Thyroid gland (tissue), 4 donors: ENCODE measurements around the gene PRRT4. TPM values are rescaled to one million over a fixed set of nuclear protein-coding genes. Genes with fewer than 3 reads are reported as not detected.
A peak's percentile ranks its signal among the peaks of the same experiment; 100 is the strongest.

ENCODE experiments used
- DNase-seq, 2 donors: peaks; one replicate each; pipeline ENCODE4 v3.0.0-alpha.2; 2019
- H3K27ac ChIP-seq, 3 donors: fragments of 200-600 bp; sonication (generic); 1 replicate in 2 of 3; 2 replicates in 1 of 3; pipeline ENCODE4 v1.5.1; 2016 to 2019; ENCODE audit warnings: mild to moderate bottlenecking in 1 of 3, moderate library complexity in 1 of 3
- H3K27me3 ChIP-seq: fragments of 200-600 bp; sonication (generic); one replicate; pipeline ENCODE4 v1.5.1; 2019
- H3K36me3 ChIP-seq, 2 donors: fragments of 200-600 bp; sonication (generic); one replicate each; pipeline ENCODE4 v1.5.1; 2016 to 2019
- H3K4me1 ChIP-seq, 2 donors: fragments of 200-600 bp; sonication (generic); one replicate each; pipeline ENCODE4 v1.5.1; 2017 to 2019
- H3K4me3 ChIP-seq, 3 donors: fragments of 200-600 bp; sonication (generic); replicated peaks in 1 of 3; 1 replicate in 2 of 3; 2 replicates in 1 of 3; pipeline ENCODE4 v1.5.1; 2016; ENCODE audit warnings: mild to moderate bottlenecking in 1 of 3
- H3K9me3 ChIP-seq: fragments of 200-600 bp; sonication (generic); one replicate; pipeline ENCODE4 v1.5.1; 2017
- CTCF ChIP-seq, 6 experiments: fragments of 200-600 bp in 3 of 6; fragments of 450-650 bp in 3 of 6; sonication (generic) in 3 of 6; IDR thresholded peaks; one replicate each; pipeline ENCODE4 v1.5.1; 2016 to 2019; ENCODE audit warnings: antibody characterized with exemption in 6 of 6, mild to moderate bottlenecking in 2 of 6, inconsistent platforms in 1 of 6, moderate library complexity in 1 of 6
- POLR2A ChIP-seq, 2 donors: fragments of 450-650 bp; IDR thresholded peaks; one replicate each; pipeline ENCODE4 v1.6.1; 2017; ENCODE audit warnings: antibody characterized with exemption in 2 of 2, mild to moderate bottlenecking in 2 of 2, moderate library complexity in 1 of 2
- WGBS, 2 donors: methylation state at CpG; one replicate each; pipeline ENCODE4 v1.1.5; 2017; 5-methylcytosine and 5-hydroxymethylcytosine counted together
- intact Hi-C: fragments of 100-400 bp; cut with DNase I; formaldehyde crosslinking; loops from one replicate; pipeline ENCODE4 v1.15.1; 2023
- total RNA-seq, 4 donors: library from RNA; depleted of rRNA; stranded (reverse); fragments of >200 nt; gene quantifications; one replicate each; pipeline ENCODE4 v1.2.3, GENCODE V29; 2016

The PRRT4 gene
- total RNA-seq, 4 donors from 2014 or later, result 0.78 to 1.1 TPM; not detected in 2

DNA sequence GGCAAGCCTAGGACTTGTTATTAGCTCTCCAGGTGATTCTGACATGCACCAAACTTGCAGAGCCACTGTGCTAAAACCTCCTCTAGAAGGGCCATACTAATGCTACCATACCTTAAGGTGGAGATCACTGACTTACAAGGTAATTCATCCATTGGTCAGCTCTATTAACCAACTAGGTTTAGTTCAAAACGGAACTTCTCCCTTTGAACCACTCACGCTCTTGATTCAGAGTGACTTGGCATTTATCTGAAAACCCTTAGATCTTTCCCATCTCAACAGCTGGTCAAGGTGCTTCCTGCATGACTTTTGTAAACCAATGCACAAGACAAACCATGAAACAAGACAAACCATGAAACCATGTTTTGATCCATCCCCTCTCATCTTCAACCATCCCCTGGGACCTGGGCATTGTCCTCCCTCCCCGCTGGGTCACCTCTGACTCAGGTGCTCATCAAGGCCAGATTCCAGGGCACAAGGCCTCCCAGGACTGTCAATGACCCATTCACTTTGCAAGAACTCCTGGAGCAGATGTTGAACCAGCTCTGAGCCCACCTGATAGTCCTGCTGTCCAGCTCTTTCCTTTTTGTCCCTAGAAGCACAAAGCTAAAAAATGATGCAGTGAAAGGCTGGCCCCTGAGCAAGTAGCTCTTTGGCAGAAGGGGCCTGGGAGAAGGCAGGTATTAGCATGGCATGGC lies 29.5 kb upstream of the PRRT4 start:
- H3K27me3 ChIP-seq, result no peaks in the 10 kb centered on the region
- H3K27ac ChIP-seq, result no peak overlapping the region
- H3K9me3 ChIP-seq, result no peaks in the 10 kb centered on the region
- DNase-seq, result no peak
- intact Hi-C loops, result no loop called here
- 82 to 83% methylated on average over 3 of the region's 3 CpGs for WGBS, 2 donors
- H3K4me1 ChIP-seq, result no peaks in the 10 kb centered on the region
- no peak overlapping the region for H3K4me3 ChIP-seq
- no peak for TF ChIP-seq POLR2A (IDR thresholded peaks at IDR 0.05)
- peaks cover under 1 to 16% of the 10 kb centered on the region in 2 donors for H3K36me3 ChIP-seq

DNA sequence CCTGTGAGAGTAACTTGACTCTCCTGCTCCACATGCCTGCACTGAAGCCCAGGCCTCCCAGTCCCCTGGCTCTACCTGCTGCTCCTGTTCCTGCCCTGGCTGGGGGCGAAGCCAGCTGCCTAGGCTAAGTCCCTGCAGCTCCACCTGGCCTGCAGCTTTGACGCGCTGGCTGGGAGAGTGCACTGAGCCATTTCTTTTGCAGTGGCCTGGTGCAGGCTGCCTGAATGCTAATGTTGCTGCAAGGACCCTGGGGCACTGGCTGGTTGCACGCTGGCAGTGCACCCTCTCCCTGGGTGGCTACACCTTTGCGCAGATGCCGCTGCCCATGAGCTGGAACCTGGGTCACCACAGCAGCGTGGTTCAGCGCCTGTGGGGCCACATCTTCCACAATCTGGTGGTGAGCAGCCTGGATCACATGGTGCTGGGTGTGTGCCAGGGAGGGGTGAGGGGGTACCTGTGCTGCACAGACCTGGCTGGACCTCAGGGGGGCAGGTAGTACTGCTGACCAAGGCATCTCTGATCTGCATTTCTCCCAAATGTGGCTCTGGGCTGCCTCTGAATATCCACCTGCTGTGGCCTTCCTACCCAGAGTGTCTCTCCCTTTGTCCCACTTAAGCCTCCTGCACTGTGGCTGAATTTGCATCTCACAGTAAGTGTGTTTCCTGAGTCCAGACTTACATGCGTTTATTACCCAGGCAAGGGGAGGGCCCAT lies 28.3 kb upstream of the PRRT4 start:
- intact Hi-C loops, result loop anchor here (2.0 kb wide), 1 partner anchor 41 kb away; no protein-coding TSS in a partner anchor
- DNase-seq, result no peak
- 54 to 68% methylated on average over 4 of the region's 9 CpGs for WGBS, 2 donors

GRCh38 chr7:128389085-128389617 lies 27.7 kb upstream of the PRRT4 start:
- Histone ChIP-seq H3K27me3 (no peaks in the 10 kb centered on the region), H3K36me3 (peaks cover 0 to 1% of the 10 kb centered on the region in 2 donors), H3K4me3 (no peak overlapping the region), H3K4me1 (no peaks in the 10 kb centered on the region), H3K9me3 (no peaks in the 10 kb centered on the region), H3K27ac (no peak overlapping the region)
- no peak for DNase-seq
- TF ChIP-seq CTCF (IDR thresholded peaks at IDR 0.05) (no peak), POLR2A (IDR thresholded peaks at IDR 0.05) (no peak)
- intact Hi-C loops, result loop anchor here (2.0 kb wide), 1 partner anchor 40 kb away; no protein-coding TSS in a partner anchor
- 48 to 63% methylated on average over 2 of the region's 2 CpGs for WGBS, 2 donors

More for the DNA sequence above, 28.3 kb upstream of the PRRT4 start:
- no peaks in the 10 kb centered on the region for H3K27me3 ChIP-seq
- H3K4me3 ChIP-seq, result no peak overlapping the region
- H3K9me3 ChIP-seq, result no peaks in the 10 kb centered on the region
- H3K27ac ChIP-seq, result no peak overlapping the region
- H3K36me3 ChIP-seq, result peaks cover 0 to 8% of the 10 kb centered on the region in 2 donors
- H3K4me1 ChIP-seq, result no peaks in the 10 kb centered on the region
- TF ChIP-seq POLR2A (IDR thresholded peaks at IDR 0.05) (no peak), CTCF (IDR thresholded peaks at IDR 0.05) (no peak)

DNA sequence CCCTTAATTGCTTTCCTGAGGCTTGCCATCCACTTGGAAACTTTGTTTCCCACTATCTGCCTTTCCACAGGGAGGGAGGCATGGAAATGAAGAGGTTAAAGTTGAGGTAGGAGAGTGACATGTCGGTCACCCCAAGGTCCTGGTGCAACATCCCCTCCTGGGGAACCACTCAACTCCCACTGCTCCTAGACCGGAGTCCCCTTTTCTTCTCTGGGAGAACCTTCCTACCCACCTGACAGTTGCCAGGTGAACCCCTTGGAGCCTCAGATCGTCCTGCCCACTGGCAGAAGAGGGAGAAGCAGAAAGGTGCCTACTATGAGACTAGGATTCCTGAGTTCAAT lies 26.6 kb upstream of the PRRT4 start:
- Histone ChIP-seq H3K4me1 (no peaks in the 10 kb centered on the region), H3K36me3 (no peaks in the 10 kb centered on the region), H3K9me3 (no peaks in the 10 kb centered on the region), H3K27me3 (no peaks in the 10 kb centered on the region), H3K4me3 (no peak overlapping the region), H3K27ac (no peak overlapping the region)
- 36 to 54% methylated on average over 3 of the region's 3 CpGs for WGBS, 2 donors
- TF ChIP-seq POLR2A (IDR thresholded peaks at IDR 0.05), result no peak
- no peak for TF ChIP-seq CTCF (IDR thresholded peaks at IDR 0.05)
- no peak for DNase-seq
- intact Hi-C loops, result loop anchor here (2.0 kb wide), 1 partner anchor 39 kb away; no protein-coding TSS in a partner anchor

DNA sequence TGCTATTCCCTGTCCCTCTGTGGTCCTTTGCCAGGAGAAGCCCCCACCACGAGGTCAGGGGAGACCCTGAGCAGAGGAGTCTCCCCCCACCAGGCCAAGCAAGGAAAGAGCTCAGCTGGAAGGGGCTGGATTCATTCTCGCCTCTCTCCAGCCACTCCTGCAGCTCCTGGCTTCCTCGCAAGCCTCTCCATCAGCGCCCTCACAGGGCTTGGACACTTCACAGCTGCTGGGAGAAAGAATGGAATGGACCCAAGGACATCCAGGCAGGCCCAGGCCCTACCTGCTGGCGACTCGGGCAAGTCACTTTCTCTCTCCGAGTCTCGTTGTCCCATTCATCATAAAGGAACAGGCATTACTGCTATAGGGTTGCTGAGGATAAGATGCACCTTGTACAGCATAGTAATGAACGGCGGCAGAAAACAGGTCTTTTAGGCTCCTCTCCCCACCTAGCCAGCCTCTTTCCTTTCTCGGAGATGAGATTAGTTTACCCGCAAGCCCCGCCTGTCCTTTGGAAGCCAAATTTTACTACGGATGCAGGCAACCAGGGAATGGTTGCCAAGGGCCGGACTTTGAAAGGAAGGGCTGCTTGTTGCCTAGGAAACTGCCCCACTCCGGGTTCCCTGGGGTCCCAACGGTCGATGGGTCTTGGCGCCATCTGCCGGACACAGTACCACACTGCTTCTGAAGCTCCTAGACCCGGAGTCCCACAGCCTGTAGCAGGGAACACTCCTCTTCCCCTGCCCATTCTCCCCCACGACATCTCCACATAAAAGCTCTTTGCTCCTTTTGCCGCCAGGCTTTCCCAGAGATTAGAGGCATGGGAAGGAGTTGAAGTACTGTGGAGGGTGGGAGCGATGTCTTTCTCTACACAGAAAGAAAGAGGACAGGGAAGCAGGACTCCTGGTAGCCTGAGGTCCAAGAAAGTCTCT lies 26.0 kb upstream of the PRRT4 start:
- WGBS, 2 donors, result 23 to 25% methylated on average over 19 to 24 of the region's 24 CpGs
- no peak overlapping the region for H3K27ac ChIP-seq
- intact Hi-C loops, result loop anchor here (2.0 kb wide), 1 partner anchor 39 kb away; no protein-coding TSS in a partner anchor
- H3K27me3 ChIP-seq, result no peaks in the 10 kb centered on the region
- peak; percentile 68 to 69 for DNase-seq
- no peaks in the 10 kb centered on the region for H3K9me3 ChIP-seq
- no peaks in the 10 kb centered on the region for H3K4me1 ChIP-seq
- H3K36me3 ChIP-seq, result no peaks in the 10 kb centered on the region
- H3K4me3 ChIP-seq, result no peak overlapping the region
- peak; percentile 64 to 88 (median 74) for TF ChIP-seq CTCF (IDR thresholded peaks at IDR 0.05)
- no peak for TF ChIP-seq POLR2A (IDR thresholded peaks at IDR 0.05)
